HEK293 (cell line): ENCODE data around the gene SLC10A7.

Experiments used
- CTCF ChIA-PET: fragments of 350-600 bp; formaldehyde crosslinking; extraction: SDS; loops from one replicate; lab custom pipeline; 2021; ENCODE audit warnings: antibody characterized with exemption; lab: Yijun Ruan, JAX
- POLR2A ChIA-PET: fragments of 300-600 bp; formaldehyde crosslinking; extraction: SDS; loops from one replicate; lab custom pipeline; 2020; ENCODE audit warnings: antibody characterized with exemption, inconsistent platforms; lab: Yijun Ruan, JAX
- H3K27ac ChIP-seq: fragments of 200-500 bp; sonication (Bioruptor generic); 2 replicates; pipeline ENCODE4 v1.5.1; 2014; ENCODE audit warnings: low read depth, low read length, control low read depth, inconsistent platforms; ENCODE audit errors: extremely low read depth
- H3K36me3 ChIP-seq, 2 experiments: fragments of 200-500 bp in 1 of 2; sonication (Bioruptor generic) in 1 of 2; 1 replicate in 1 of 2; 2 replicates in 1 of 2; pipeline ENCODE4 v1.5.1; 2014 to 2017; ENCODE audit warnings: inconsistent platforms in 2 of 2, low read length in 2 of 2; ENCODE audit not compliant: control insufficient read depth in 2 of 2, insufficient read depth in 1 of 2
- H3K4me1 ChIP-seq: fragments of 200-500 bp; sonication (Bioruptor generic); 2 replicates; pipeline ENCODE4 v1.5.1; 2014; ENCODE audit warnings: mild to moderate bottlenecking, low read length, inconsistent platforms; ENCODE audit not compliant: control insufficient read depth, insufficient read depth
- H3K4me3 ChIP-seq: 2 replicates; pipeline ENCODE4 v1.5.1; 2011; ENCODE audit warnings: low read depth, mild to moderate bottlenecking, control low read depth, low read length, moderate library complexity
- H3K9me3 ChIP-seq: fragments of 200-500 bp; sonication (Bioruptor generic); 2 replicates; pipeline ENCODE4 v1.5.1; 2014; ENCODE audit warnings: low read depth, low read length, inconsistent platforms; ENCODE audit not compliant: control insufficient read depth, insufficient read depth
- GLI2 ChIP-seq: fragments of 450-650 bp; formaldehyde crosslinking; IDR thresholded peaks from 2 replicates; pipeline ENCODE4; 2017; ENCODE audit warnings: missing biosample characterization, missing genetic modification characterization, low read depth, borderline replicate concordance
- HOXD13 ChIP-seq: sonication (generic); formaldehyde crosslinking; IDR thresholded peaks from 2 replicates; pipeline ENCODE4 v1.8.0; 2022; ENCODE audit warnings: missing genetic modification reagents, borderline replicate concordance
- IKZF3 ChIP-seq: fragments of 450-650 bp; IDR thresholded peaks from 2 replicates; pipeline ENCODE4 v1.5.0; 2018; ENCODE audit warnings: missing biosample characterization, mild to moderate bottlenecking, missing genetic modification characterization, moderate library complexity
- KLF1 ChIP-seq: fragments of 450-650 bp; formaldehyde crosslinking; IDR thresholded peaks from 2 replicates; pipeline ENCODE4 v1.5.1; 2016; ENCODE audit warnings: missing biosample characterization, missing genetic modification characterization
- SP2 ChIP-seq: fragments of 450-650 bp; formaldehyde crosslinking; IDR thresholded peaks from 2 replicates; pipeline ENCODE4 v1.5.1; 2016; ENCODE audit warnings: missing biosample characterization, missing genetic modification characterization
- SP7 ChIP-seq: fragments of 450-650 bp; formaldehyde crosslinking; IDR thresholded peaks from 2 replicates; pipeline ENCODE4 v1.5.1; 2016; ENCODE audit warnings: missing biosample characterization, missing genetic modification characterization
- ZBTB7A ChIP-seq: fragments of 450-650 bp; formaldehyde crosslinking; IDR thresholded peaks from 2 replicates; pipeline ENCODE4 v1.5.1; 2016; ENCODE audit warnings: low read depth, missing biosample characterization, missing genetic modification characterization
- ZNF114 ChIP-seq: fragments of 450-650 bp; formaldehyde crosslinking; IDR thresholded peaks from 2 replicates; pipeline ENCODE4 v1.5.0; 2017; ENCODE audit warnings: missing biosample characterization, missing genetic modification characterization
- ZNF19 ChIP-seq: fragments of 450-650 bp; formaldehyde crosslinking; IDR thresholded peaks from 2 replicates; pipeline ENCODE4; 2016; ENCODE audit warnings: missing biosample characterization, missing genetic modification characterization, low read depth
- ZNF214 ChIP-seq: fragments of 450-650 bp; formaldehyde crosslinking; IDR thresholded peaks from 2 replicates; pipeline ENCODE4 v1.5.1; 2017; ENCODE audit warnings: missing biosample characterization, mild to moderate bottlenecking, missing genetic modification characterization, borderline replicate concordance
- ZNF274 ChIP-seq, 2 experiments: fragments of 200-500 bp in 1 of 2; fragments of 450-650 bp in 1 of 2; sonication (Bioruptor generic) in 1 of 2; formaldehyde crosslinking in 1 of 2; IDR thresholded peaks; 2 replicates each; pipeline versions ENCODE4 v1.5.1 to v1.6.1; 2014 to 2016; ENCODE audit warnings: borderline replicate concordance in 1 of 2, inconsistent platforms in 1 of 2, low read length in 1 of 2, missing biosample characterization in 1 of 2, missing genetic modification characterization in 1 of 2
- ZNF366 ChIP-seq: fragments of 450-650 bp; formaldehyde crosslinking; conservative IDR thresholded peaks from 2 replicates; pipeline ENCODE4 v1.5.1; 2016; ENCODE audit warnings: missing biosample characterization, missing genetic modification characterization
- ZNF426 ChIP-seq: fragments of 450-650 bp; formaldehyde crosslinking; IDR thresholded peaks from 2 replicates; pipeline ENCODE4 v1.5.1; 2017; ENCODE audit warnings: missing biosample characterization, missing genetic modification characterization, mild to moderate bottlenecking, inconsistent platforms, moderate library complexity
- ZNF518A ChIP-seq: fragments of 450-650 bp; formaldehyde crosslinking; conservative IDR thresholded peaks from 2 replicates; pipeline ENCODE4 v1.5.1; 2016; ENCODE audit warnings: low read depth, missing biosample characterization, missing genetic modification characterization
- ZNF558 ChIP-seq: fragments of 450-650 bp; formaldehyde crosslinking; IDR thresholded peaks from 2 replicates; pipeline ENCODE4 v1.5.1; 2016; ENCODE audit warnings: missing biosample characterization, missing genetic modification characterization
- ZNF560 ChIP-seq: fragments of 450-650 bp; formaldehyde crosslinking; IDR thresholded peaks from 2 replicates; pipeline ENCODE4 v1.5.1; 2017; ENCODE audit warnings: missing biosample characterization, missing genetic modification characterization, borderline replicate concordance
- ZNF580 ChIP-seq: fragments of 450-650 bp; formaldehyde crosslinking; IDR thresholded peaks from 2 replicates; pipeline ENCODE4 v1.5.1; 2016; ENCODE audit warnings: missing biosample characterization, missing genetic modification characterization
- ZNF701 ChIP-seq: fragments of 450-650 bp; formaldehyde crosslinking; IDR thresholded peaks from 2 replicates; pipeline ENCODE4 v1.5.1; 2016; ENCODE audit warnings: missing biosample characterization, missing genetic modification characterization
- ZXDB ChIP-seq: fragments of 450-650 bp; formaldehyde crosslinking; IDR thresholded peaks from 2 replicates; pipeline ENCODE4 v1.5.1; 2016; ENCODE audit warnings: missing biosample characterization, missing genetic modification characterization
- TF ChIP-seq, protein P1 (sequence below): fragments of 450-650 bp; formaldehyde crosslinking; IDR thresholded peaks from 2 replicates; pipeline ENCODE4 v1.5.1; 2016; ENCODE audit warnings: missing biosample characterization, missing genetic modification characterization
- TF ChIP-seq, protein P2 (sequence below): fragments of 450-650 bp; formaldehyde crosslinking; IDR thresholded peaks from 2 replicates; pipeline ENCODE4 v1.5.0; 2017; ENCODE audit warnings: missing biosample characterization, missing genetic modification characterization, borderline replicate concordance
- TF ChIP-seq, protein P3 (sequence below): IDR thresholded peaks from 2 replicates; pipeline ENCODE4 v1.6.1; 2011; ENCODE audit warnings: mild to moderate bottlenecking, low read depth, low read length, borderline replicate concordance
- TF ChIP-seq, protein P4 (sequence below): fragments of 450-650 bp; formaldehyde crosslinking; optimal IDR thresholded peaks from 2 replicates; pipeline ENCODE3; 2016; ENCODE audit warnings: missing biosample characterization, mild to moderate bottlenecking, missing genetic modification characterization
- TF ChIP-seq, protein P5 (sequence below): fragments of 450-650 bp; formaldehyde crosslinking; IDR thresholded peaks from 2 replicates; pipeline ENCODE4 v1.5.1; 2016; ENCODE audit warnings: missing biosample characterization, missing genetic modification characterization

Gene SLC10A7

GRCh38 chr4:146379744-146380143, 142.0 kb downstream of the SLC10A7 start (continued):
- TF ChIP-seq, protein P1, sequence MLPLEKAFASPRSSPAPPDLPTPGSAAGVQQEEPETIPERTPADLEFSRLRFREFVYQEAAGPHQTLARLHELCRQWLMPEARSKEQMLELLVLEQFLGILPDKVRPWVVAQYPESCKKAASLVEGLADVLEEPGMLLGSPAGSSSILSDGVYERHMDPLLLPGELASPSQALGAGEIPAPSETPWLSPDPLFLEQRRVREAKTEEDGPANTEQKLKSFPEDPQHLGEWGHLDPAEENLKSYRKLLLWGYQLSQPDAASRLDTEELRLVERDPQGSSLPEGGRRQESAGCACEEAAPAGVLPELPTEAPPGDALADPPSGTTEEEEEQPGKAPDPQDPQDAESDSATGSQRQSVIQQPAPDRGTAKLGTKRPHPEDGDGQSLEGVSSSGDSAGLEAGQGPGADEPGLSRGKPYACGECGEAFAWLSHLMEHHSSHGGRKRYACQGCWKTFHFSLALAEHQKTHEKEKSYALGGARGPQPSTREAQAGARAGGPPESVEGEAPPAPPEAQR: no peak
- TF ChIP-seq ZBTB7A (tag by site-specific recombination) (no peak), SP2 (tag by site-specific recombination) (no peak), ZNF19 (no peak), GLI2 (no peak), ZNF366 (tag by site-specific recombination) (no peak), ZXDB (tag by site-specific recombination) (no peak), ZNF518A (no peak)
- TF ChIP-seq, protein P2, sequence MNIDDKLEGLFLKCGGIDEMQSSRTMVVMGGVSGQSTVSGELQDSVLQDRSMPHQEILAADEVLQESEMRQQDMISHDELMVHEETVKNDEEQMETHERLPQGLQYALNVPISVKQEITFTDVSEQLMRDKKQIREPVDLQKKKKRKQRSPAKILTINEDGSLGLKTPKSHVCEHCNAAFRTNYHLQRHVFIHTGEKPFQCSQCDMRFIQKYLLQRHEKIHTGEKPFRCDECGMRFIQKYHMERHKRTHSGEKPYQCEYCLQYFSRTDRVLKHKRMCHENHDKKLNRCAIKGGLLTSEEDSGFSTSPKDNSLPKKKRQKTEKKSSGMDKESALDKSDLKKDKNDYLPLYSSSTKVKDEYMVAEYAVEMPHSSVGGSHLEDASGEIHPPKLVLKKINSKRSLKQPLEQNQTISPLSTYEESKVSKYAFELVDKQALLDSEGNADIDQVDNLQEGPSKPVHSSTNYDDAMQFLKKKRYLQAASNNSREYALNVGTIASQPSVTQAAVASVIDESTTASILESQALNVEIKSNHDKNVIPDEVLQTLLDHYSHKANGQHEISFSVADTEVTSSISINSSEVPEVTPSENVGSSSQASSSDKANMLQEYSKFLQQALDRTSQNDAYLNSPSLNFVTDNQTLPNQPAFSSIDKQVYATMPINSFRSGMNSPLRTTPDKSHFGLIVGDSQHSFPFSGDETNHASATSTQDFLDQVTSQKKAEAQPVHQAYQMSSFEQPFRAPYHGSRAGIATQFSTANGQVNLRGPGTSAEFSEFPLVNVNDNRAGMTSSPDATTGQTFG (tag by site-specific recombination): no peak
- TF ChIP-seq, protein P3, sequence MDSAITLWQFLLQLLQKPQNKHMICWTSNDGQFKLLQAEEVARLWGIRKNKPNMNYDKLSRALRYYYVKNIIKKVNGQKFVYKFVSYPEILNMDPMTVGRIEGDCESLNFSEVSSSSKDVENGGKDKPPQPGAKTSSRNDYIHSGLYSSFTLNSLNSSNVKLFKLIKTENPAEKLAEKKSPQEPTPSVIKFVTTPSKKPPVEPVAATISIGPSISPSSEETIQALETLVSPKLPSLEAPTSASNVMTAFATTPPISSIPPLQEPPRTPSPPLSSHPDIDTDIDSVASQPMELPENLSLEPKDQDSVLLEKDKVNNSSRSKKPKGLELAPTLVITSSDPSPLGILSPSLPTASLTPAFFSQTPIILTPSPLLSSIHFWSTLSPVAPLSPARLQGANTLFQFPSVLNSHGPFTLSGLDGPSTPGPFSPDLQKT: no peak
- TF ChIP-seq, all 188 proteins: peak for 0

DNA sequence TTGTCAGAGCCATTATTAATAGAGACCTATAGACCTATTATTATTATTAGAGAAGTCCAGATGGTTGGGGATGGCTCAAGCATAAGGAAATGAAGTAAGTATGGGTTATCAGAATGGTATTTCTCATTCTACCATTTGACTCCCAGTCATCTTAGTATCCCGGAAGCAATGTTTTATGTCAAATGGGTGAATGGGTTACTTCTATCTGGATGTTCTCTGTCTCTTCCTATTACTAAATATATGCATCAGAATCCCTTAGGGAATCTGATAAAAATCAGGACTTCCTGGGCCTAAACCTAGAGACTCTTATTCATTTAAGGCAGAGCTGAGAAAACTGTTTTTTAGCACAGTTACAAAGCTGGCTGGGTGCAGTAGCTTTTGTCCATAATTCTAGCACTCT, 149.9 kb downstream of the SLC10A7 start:
- ChIA-PET CTCF (no interaction called here), POLR2A (no interaction called here)
- Histone ChIP-seq H3K27ac (no peak overlapping the region), H3K4me1 (no peaks in the 10 kb centered on the region), H3K36me3 (no peaks in the 10 kb centered on the region), H3K4me3 (no peak overlapping the region), H3K9me3 (no peaks in the 10 kb centered on the region)
- no peak for TF ChIP-seq HOXD13 (CRISPR knock-in tag)
- TF ChIP-seq IKZF3 (tag by site-specific recombination): no peak
- no peak for TF ChIP-seq ZNF701 (tag by site-specific recombination)
- no peak for TF ChIP-seq ZNF214 (tag by site-specific recombination)
- no peak for TF ChIP-seq ZNF274 (IDR thresholded peaks at IDR 0.05; ENCODE audit: low read length)
- no peak for TF ChIP-seq ZNF274 (tag by site-specific recombination; IDR thresholded peaks at IDR 0.05; ENCODE audit: borderline replicate concordance)
- TF ChIP-seq ZNF560: no peak
- no peak for TF ChIP-seq KLF1 (tag by site-specific recombination)
- no peak for TF ChIP-seq ZNF114 (tag by site-specific recombination)
- no peak for TF ChIP-seq ZNF426 (tag by site-specific recombination)
- no peak for TF ChIP-seq SP7 (tag by site-specific recombination)
- no peak for TF ChIP-seq ZNF580
- TF ChIP-seq, protein P4, sequence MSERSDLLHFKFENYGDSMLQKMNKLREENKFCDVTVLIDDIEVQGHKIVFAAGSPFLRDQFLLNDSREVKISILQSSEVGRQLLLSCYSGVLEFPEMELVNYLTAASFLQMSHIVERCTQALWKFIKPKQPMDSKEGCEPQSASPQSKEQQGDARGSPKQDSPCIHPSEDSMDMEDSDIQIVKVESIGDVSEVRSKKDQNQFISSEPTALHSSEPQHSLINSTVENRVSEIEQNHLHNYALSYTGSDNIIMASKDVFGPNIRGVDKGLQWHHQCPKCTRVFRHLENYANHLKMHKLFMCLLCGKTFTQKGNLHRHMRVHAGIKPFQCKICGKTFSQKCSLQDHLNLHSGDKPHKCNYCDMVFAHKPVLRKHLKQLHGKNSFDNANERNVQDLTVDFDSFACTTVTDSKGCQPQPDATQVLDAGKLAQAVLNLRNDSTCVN (tag by site-specific recombination): no peak
- TF ChIP-seq, protein P5, sequence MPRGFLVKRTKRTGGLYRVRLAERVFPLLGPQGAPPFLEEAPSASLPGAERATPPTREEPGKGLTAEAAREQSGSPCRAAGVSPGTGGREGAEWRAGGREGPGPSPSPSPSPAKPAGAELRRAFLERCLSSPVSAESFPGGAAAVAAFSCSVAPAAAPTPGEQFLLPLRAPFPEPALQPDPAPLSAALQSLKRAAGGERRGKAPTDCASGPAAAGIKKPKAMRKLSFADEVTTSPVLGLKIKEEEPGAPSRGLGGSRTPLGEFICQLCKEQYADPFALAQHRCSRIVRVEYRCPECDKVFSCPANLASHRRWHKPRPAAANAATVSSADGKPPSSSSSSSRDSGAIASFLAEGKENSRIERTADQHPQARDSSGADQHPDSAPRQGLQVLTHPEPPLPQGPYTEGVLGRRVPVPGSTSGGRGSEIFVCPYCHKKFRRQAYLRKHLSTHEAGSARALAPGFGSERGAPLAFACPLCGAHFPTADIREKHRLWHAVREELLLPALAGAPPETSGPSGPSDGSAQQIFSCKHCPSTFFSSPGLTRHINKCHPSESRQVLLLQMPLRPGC (tag by site-specific recombination): no peak
- TF ChIP-seq ZNF558: no peak
